CD4-positive, alpha-beta T cell treated with Interleukin-15 for 4 hours (primary cell): Measurements from ENCODE around the gene KLK1.
A peak's percentile ranks its signal among the peaks of the same experiment; 100 is the strongest.

Experiments used
- DNase-seq: peaks from one replicate; pipeline ENCODE4 v3.0.0-alpha.2; 2020; ENCODE audit warnings: low spot score

KLK1 gene

GRCh38 chr19:50835785-50836542 is 12.4 kb upstream of the KLK1 start:
- peak; percentile 45 for DNase-seq

- no peak for DNase-seq
Observed at GRCh38 chr19:50835103-50835784, 11.7 kb upstream of the KLK1 start.

GRCh38 chr19:50833802-50834167 is 10.2 kb upstream of the KLK1 start:
- DNase-seq, result no peak

- no peak for DNase-seq
Observed at GRCh38 chr19:50833117-50833801, 9.7 kb upstream of the KLK1 start, which contains the start of gene KLK15. Gene KLK15, minus strand, starts transcription at chr19:50833574. Its CDS starts 2,082 bp downstream, at chr19:50831492.

- no peak for DNase-seq
Observed at GRCh38 chr19:50832666-50833065, 9.1 kb upstream of the KLK1 start.

GRCh38 chr19:50831026-50831396 is 7.4 kb upstream of the KLK1 start:
- no peak for DNase-seq

- DNase-seq, result no peak
Observed at GRCh38 chr19:50830266-50831025, 6.9 kb upstream of the KLK1 start.

GRCh38 chr19:50829801-50830200 is 6.2 kb upstream of the KLK1 start:
- DNase-seq, result no peak

GRCh38 chr19:50827476-50827875 is 3.9 kb upstream of the KLK1 start:
- no peak for DNase-seq

- DNase-seq, result no peak
Observed at GRCh38 chr19:50826492-50827240, 3.1 kb upstream of the KLK1 start.

- no peak for DNase-seq
Observed at GRCh38 chr19:50822661-50823208, 852 bp downstream of the KLK1 start.

GRCh38 chr19:50821622-50822021 is 2.0 kb downstream of the KLK1 start:
- no peak for DNase-seq

GRCh38 chr19:50821248-50821612 is 2.4 kb downstream of the KLK1 start:
- DNase-seq, result no peak

- no peak for DNase-seq
Observed at GRCh38 chr19:50820549-50821247, 2.9 kb downstream of the KLK1 start.

GRCh38 chr19:50820086-50820485 is 3.5 kb downstream of the KLK1 start:
- no peak for DNase-seq

GRCh38 chr19:50819636-50820035 is 4.0 kb downstream of the KLK1 start:
- no peak for DNase-seq

GRCh38 chr19:50818859-50819472 is 4.6 kb downstream of the KLK1 start:
- DNase-seq, result no peak

- no peak for DNase-seq
Observed at GRCh38 chr19:50817941-50818858, 5.4 kb downstream of the KLK1 start.

- DNase-seq, result no peak
Observed at GRCh38 chr19:50815439-50815838, 8.1 kb downstream of the KLK1 start.
